Measurements from ENCODE around the gene SMIM33. TPM values are rescaled to one million over a fixed set of nuclear protein-coding genes. Genes with fewer than 3 reads are reported as not detected.

SMIM33 gene
- total RNA-seq, 2 experiments from 2014 or later, result 0.08 TPM; not detected in 1

- Mint-ChIP-seq H3K27ac (no peak overlapping the region), H3K36me3 (ENCODE audit: low read depth) (no peaks in the 10 kb centered on the region), H3K4me1 (ENCODE audit: low read depth) (peaks cover 22% of the 10 kb centered on the region), H3K4me3 (no peak overlapping the region), H3K27me3 (no peaks in the 10 kb centered on the region), H3K9me3 (no peaks in the 10 kb centered on the region)
- intact Hi-C loops (cut with DNase I, micrococcal nuclease), result no loop called here
- ATAC-seq (ENCODE audit: poor library complexity) (no peak), DNase-seq (no peak)
- POLR2A ChIA-PET, result interaction anchor here (0.8 to 2.4 kb wide), 5 partner anchors 12 to 140 kb away, joined by 3 to 9 read pairs (median 5); partner anchors contain the start of gene STING1
- Histone ChIP-seq H3K36me3 (ENCODE audit: insufficient read depth, low read length) (no peaks in the 10 kb centered on the region), H3K27ac (ENCODE audit: low read depth in 1 of 2, low read length in 2 of 2) (no peak overlapping the region), H3K9me3 (ENCODE audit: control insufficient read depth in 1 of 2, insufficient read depth in 1 of 2, low read length in 2 of 2) (no peaks in the 10 kb centered on the region), H3K4me1 (ENCODE audit: insufficient read depth, low read length) (peaks cover 15% of the 10 kb centered on the region), H3K4me3 (ENCODE audit: low read length) (no peak overlapping the region), H3K27me3 (ENCODE audit: control insufficient read depth in 1 of 2, insufficient read depth in 2 of 2, low read length in 2 of 2) (no peaks in the 10 kb centered on the region)
- TF ChIP-seq, protein P1, sequence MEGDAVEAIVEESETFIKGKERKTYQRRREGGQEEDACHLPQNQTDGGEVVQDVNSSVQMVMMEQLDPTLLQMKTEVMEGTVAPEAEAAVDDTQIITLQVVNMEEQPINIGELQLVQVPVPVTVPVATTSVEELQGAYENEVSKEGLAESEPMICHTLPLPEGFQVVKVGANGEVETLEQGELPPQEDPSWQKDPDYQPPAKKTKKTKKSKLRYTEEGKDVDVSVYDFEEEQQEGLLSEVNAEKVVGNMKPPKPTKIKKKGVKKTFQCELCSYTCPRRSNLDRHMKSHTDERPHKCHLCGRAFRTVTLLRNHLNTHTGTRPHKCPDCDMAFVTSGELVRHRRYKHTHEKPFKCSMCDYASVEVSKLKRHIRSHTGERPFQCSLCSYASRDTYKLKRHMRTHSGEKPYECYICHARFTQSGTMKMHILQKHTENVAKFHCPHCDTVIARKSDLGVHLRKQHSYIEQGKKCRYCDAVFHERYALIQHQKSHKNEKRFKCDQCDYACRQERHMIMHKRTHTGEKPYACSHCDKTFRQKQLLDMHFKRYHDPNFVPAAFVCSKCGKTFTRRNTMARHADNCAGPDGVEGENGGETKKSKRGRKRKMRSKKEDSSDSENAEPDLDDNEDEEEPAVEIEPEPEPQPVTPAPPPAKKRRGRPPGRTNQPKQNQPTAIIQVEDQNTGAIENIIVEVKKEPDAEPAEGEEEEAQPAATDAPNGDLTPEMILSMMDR (IDR thresholded peaks at IDR 0.05), result no peak
- CTCF ChIA-PET, result no interaction called here
Observed at GRCh38 chr5:139494256-139494655, 23.5 kb downstream of the SMIM33 start.

- no peaks in the 10 kb centered on the region for H3K9me3 Mint-ChIP-seq
- POLR2A ChIA-PET, result interaction anchor here (1.9 to 2.4 kb wide), 2 partner anchors 13 to 17 kb away, joined by 5 to 9 read pairs; partner anchors contain the start of gene STING1
- intact Hi-C loops (cut with DNase I, micrococcal nuclease), result no loop called here
- TF ChIP-seq, protein P1 (IDR thresholded peaks at IDR 0.05), result no peak
- peaks cover 15% of the 10 kb centered on the region for H3K4me1 ChIP-seq (ENCODE audit: insufficient read depth, low read length)
- H3K9me3 ChIP-seq (ENCODE audit: control insufficient read depth in 1 of 2, insufficient read depth in 1 of 2, low read length in 2 of 2), result no peaks in the 10 kb centered on the region
- no peak overlapping the region for H3K27ac ChIP-seq (ENCODE audit: low read depth in 1 of 2, low read length in 2 of 2)
- peaks cover 22% of the 10 kb centered on the region for H3K4me1 Mint-ChIP-seq (ENCODE audit: low read depth)
- H3K27me3 Mint-ChIP-seq, result no peaks in the 10 kb centered on the region
- no peaks in the 10 kb centered on the region for H3K36me3 ChIP-seq (ENCODE audit: insufficient read depth, low read length)
- H3K4me3 ChIP-seq (ENCODE audit: low read length), result no peak overlapping the region
- no peak overlapping the region for H3K27ac Mint-ChIP-seq
- no peaks in the 10 kb centered on the region for H3K36me3 Mint-ChIP-seq (ENCODE audit: low read depth)
- H3K4me3 Mint-ChIP-seq, result no peak overlapping the region
- CTCF ChIA-PET, result no interaction called here
- ATAC-seq (ENCODE audit: poor library complexity), result no peak
- DNase-seq, result no peak
- H3K27me3 ChIP-seq (ENCODE audit: control insufficient read depth in 1 of 2, insufficient read depth in 2 of 2, low read length in 2 of 2), result no peaks in the 10 kb centered on the region
Observed at GRCh38 chr5:139494832-139495231, 24.0 kb downstream of the SMIM33 start.

GRCh38 chr5:139495638-139496435 is 25.0 kb downstream of the SMIM33 start:
- peaks cover 22% of the 10 kb centered on the region for H3K4me1 Mint-ChIP-seq (ENCODE audit: low read depth)
- no peak for ATAC-seq (ENCODE audit: poor library complexity)
- H3K9me3 ChIP-seq (ENCODE audit: control insufficient read depth in 1 of 2, insufficient read depth in 1 of 2, low read length in 2 of 2), result no peaks in the 10 kb centered on the region
- no peaks in the 10 kb centered on the region for H3K9me3 Mint-ChIP-seq
- no peak overlapping the region for H3K27ac ChIP-seq (ENCODE audit: low read depth in 1 of 2, low read length in 2 of 2)
- ChIA-PET CTCF (interaction anchor here (2.6 kb wide), 1 partner anchor 73 kb away, joined by 8 read pairs; no protein-coding TSS in a partner anchor), POLR2A (interaction anchor here (2.4 kb wide), 1 partner anchor 14 kb away, joined by 9 read pairs; the partner anchor contains the start of gene STING1)
- intact Hi-C loops (cut with DNase I, micrococcal nuclease), result no loop called here
- H3K4me3 Mint-ChIP-seq, result no peak overlapping the region
- DNase-seq, result no peak
- H3K36me3 Mint-ChIP-seq (ENCODE audit: low read depth), result no peaks in the 10 kb centered on the region
- H3K4me1 ChIP-seq (ENCODE audit: insufficient read depth, low read length), result peaks cover 15% of the 10 kb centered on the region
- no peaks in the 10 kb centered on the region for H3K27me3 Mint-ChIP-seq
- no peaks in the 10 kb centered on the region for H3K36me3 ChIP-seq (ENCODE audit: insufficient read depth, low read length)
- H3K4me3 ChIP-seq (ENCODE audit: low read length), result no peak overlapping the region
- H3K27ac Mint-ChIP-seq, result no peak overlapping the region
- H3K27me3 ChIP-seq (ENCODE audit: control insufficient read depth in 1 of 2, insufficient read depth in 2 of 2, low read length in 2 of 2), result no peaks in the 10 kb centered on the region
- TF ChIP-seq, protein P1 (IDR thresholded peaks at IDR 0.05), result no peak
